Chondrocyte (in vitro differentiated cells): Measurements from ENCODE around the gene SUSD1. TPM values are rescaled to one million over a fixed set of nuclear protein-coding genes. Genes with fewer than 3 reads are reported as not detected.

ENCODE experiments used
- DNase-seq: peaks from one replicate; pipeline ENCODE4 v3.0.0; 2021; ENCODE audit warnings: mixed read lengths, low spot score
- H3K27ac Mint-ChIP-seq: one replicate; pipeline ENCODE4 v1.8.0; 2021; ENCODE audit warnings: mild to moderate bottlenecking, moderate library complexity, mixed read lengths; ENCODE audit not compliant: unreplicated experiment
- H3K27me3 Mint-ChIP-seq: 2 replicates; pipeline ENCODE4 v1.8.0; 2021; ENCODE audit warnings: low read depth, mixed read lengths
- H3K36me3 Mint-ChIP-seq: 2 replicates; pipeline ENCODE4 v1.8.0; 2021; ENCODE audit warnings: low read depth, mixed read lengths
- H3K4me1 Mint-ChIP-seq: 2 replicates; pipeline ENCODE4 v1.8.0; 2021; ENCODE audit warnings: low read depth, mild to moderate bottlenecking, mixed read lengths
- H3K4me3 Mint-ChIP-seq: one replicate; pipeline ENCODE4 v1.8.0; 2021; ENCODE audit warnings: mild to moderate bottlenecking, moderate library complexity, mixed read lengths; ENCODE audit not compliant: unreplicated experiment
- H3K9me3 Mint-ChIP-seq: 2 replicates; pipeline ENCODE4 v1.8.0; 2021; ENCODE audit warnings: low read depth, mixed read lengths
- total RNA-seq: library from RNA; stranded (reverse); gene quantifications from 3 replicates; pipeline ENCODE4 v1.2.1, GENCODE V29; 2021
- TF ChIP-seq, protein P1 (sequence below): fragments of 200-600 bp; sonication (generic); IDR thresholded peaks from 2 replicates; pipeline ENCODE4 v1.5.0; 2021; ENCODE audit warnings: antibody characterized with exemption, mild to moderate bottlenecking, moderate library complexity

Gene SUSD1
- total RNA-seq, 1 donor from 2014 or later, result 29.6 TPM

DNA sequence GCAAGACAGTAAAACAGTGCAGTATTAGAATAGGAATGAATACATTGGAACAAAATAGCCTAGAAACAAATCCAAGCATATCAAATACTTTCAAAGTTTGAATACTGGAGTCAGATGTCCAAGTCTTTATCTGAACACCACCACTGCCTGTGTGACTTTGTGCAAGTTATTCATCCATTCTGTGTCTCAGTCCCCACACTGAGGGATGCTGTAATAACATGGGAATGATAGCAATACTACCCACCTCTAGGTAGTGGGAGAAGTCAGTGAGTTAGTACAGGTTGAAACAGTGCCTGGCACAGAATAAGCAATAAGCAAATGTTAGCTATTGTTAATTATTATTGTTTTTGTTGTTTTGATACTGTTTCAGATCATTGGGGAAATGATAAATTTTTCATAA is 130.9 kb downstream of the SUSD1 start:
- DNase-seq, result no peak
- peak overlapping the region; percentile 70 for H3K27ac Mint-ChIP-seq
- no peak overlapping the region for H3K4me3 Mint-ChIP-seq
- H3K36me3 Mint-ChIP-seq, result peaks cover 6% of the 10 kb centered on the region
- H3K4me1 Mint-ChIP-seq, result peaks cover 84% of the 10 kb centered on the region
- TF ChIP-seq, protein P1, sequence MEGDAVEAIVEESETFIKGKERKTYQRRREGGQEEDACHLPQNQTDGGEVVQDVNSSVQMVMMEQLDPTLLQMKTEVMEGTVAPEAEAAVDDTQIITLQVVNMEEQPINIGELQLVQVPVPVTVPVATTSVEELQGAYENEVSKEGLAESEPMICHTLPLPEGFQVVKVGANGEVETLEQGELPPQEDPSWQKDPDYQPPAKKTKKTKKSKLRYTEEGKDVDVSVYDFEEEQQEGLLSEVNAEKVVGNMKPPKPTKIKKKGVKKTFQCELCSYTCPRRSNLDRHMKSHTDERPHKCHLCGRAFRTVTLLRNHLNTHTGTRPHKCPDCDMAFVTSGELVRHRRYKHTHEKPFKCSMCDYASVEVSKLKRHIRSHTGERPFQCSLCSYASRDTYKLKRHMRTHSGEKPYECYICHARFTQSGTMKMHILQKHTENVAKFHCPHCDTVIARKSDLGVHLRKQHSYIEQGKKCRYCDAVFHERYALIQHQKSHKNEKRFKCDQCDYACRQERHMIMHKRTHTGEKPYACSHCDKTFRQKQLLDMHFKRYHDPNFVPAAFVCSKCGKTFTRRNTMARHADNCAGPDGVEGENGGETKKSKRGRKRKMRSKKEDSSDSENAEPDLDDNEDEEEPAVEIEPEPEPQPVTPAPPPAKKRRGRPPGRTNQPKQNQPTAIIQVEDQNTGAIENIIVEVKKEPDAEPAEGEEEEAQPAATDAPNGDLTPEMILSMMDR, result no peak
- H3K9me3 Mint-ChIP-seq, result peaks cover 6% of the 10 kb centered on the region
- no peaks in the 10 kb centered on the region for H3K27me3 Mint-ChIP-seq

DNA sequence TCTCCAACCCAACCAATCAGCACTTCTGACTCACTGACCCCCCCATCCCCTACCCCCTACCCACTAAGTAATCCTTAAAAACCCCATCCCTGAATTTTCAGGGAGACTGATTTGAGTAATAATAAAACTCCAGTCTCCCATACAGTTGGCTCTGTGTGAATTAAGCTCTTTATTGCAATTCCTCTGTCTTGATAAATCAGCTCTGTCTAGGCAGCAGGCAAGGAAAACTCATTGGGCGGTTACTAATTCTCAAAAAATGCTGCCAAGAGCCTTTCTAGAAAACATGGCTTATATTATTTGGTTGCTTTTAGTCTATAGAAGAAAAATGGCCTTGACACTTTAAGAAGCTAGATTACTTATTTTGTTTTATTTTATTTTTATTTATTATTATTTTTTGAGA is 131.7 kb downstream of the SUSD1 start:
- peaks cover 6% of the 10 kb centered on the region for H3K9me3 Mint-ChIP-seq
- H3K36me3 Mint-ChIP-seq, result peaks cover 6% of the 10 kb centered on the region
- no peaks in the 10 kb centered on the region for H3K27me3 Mint-ChIP-seq
- H3K27ac Mint-ChIP-seq, result peak overlapping the region; percentile 93
- peaks cover 79% of the 10 kb centered on the region for H3K4me1 Mint-ChIP-seq
- no peak for DNase-seq
- no peak overlapping the region for H3K4me3 Mint-ChIP-seq
- TF ChIP-seq, protein P1, result no peak

DNA sequence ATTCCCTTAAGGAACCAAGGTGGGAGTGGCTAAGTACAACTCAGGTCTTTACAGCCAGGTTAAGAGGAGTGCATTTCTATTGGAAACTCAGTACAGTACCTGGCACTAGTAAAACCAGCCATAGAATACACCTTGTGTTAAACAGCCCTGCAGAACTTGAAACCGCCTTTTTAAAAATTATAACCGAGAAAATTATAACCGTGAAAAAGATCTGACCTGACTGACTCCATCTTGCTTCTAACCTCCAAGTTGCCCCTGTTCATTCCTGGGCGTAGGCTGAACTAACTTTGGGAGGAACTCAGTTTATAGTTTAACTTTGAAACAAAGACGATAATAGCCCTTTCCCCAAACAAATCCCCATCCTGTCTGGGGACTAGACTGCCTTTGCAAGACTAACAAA is 132.3 kb downstream of the SUSD1 start:
- Mint-ChIP-seq H3K27me3 (no peaks in the 10 kb centered on the region), H3K4me3 (no peak overlapping the region), H3K27ac (peak overlapping the region; percentile 93), H3K9me3 (peaks cover 4% of the 10 kb centered on the region), H3K4me1 (peaks cover 80% of the 10 kb centered on the region), H3K36me3 (peaks cover 6% of the 10 kb centered on the region)
- TF ChIP-seq, protein P1, result no peak
- DNase-seq, result no peak

DNA sequence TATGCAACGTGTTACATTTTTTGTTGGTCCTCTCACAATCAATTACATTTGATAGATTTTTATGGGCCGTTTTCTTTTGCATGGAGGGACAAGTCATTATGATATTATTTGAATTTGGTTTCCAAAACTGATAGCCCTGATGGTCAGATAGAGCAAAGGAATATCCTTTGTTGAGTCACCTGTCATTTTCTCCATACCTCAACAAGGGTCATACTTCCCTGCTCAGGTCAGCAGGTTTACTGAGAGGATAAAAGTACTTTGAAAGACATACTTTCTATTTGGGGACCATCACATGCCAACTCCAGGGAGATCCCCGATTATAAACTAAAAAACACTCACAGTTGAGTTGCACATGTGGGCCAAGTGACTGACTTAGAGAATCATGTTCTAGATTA is 132.9 kb downstream of the SUSD1 start:
- Mint-ChIP-seq H3K27me3 (no peaks in the 10 kb centered on the region), H3K4me3 (no peak overlapping the region)

DNA sequence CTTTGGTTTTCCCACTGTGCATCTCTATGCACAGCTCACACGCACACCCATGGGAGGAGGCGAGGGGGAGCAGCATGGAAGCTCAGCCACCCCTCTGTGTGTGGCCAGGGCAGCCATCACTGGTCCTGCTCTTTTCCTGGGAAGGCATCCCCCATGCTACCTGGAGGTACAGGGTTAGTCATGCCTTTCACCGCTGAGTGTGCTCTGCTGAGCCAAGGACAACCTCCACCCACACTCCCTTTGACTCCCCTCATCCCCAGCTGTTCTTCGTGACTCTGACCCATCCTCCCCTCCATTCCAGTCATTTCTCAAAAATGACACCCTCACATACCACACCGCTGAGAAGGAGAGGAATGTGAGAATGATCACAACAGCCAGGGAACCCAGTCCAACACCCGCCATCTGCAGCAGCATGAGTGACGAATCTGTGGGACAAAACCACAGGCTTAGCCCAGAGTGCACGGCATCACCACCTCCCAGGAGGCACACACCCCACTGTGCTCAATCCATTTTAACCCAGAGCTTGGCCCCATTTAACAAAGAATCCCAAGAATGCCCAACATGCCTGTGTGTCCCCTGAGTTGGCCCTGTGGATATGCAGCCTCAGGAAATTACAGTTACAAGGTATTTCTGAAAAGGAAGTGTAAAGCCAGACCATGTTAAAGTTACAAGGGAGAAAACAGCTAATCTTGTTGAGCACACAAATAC is 133.4 kb downstream of the SUSD1 start:
- peak; percentile 94 for DNase-seq
- H3K27ac Mint-ChIP-seq, result peak overlapping the region; percentile 93
- no peaks in the 10 kb centered on the region for H3K27me3 Mint-ChIP-seq
- TF ChIP-seq, protein P1, result no peak
- H3K9me3 Mint-ChIP-seq, result no peaks in the 10 kb centered on the region
- no peak overlapping the region for H3K4me3 Mint-ChIP-seq
- peaks cover 2% of the 10 kb centered on the region for H3K36me3 Mint-ChIP-seq
- peaks cover 82% of the 10 kb centered on the region for H3K4me1 Mint-ChIP-seq

More for the DNA sequence above, 132.9 kb downstream of the SUSD1 start:
- TF ChIP-seq, protein P1, result no peak
- Mint-ChIP-seq H3K4me1 (peaks cover 80% of the 10 kb centered on the region), H3K36me3 (peaks cover 4% of the 10 kb centered on the region), H3K9me3 (no peaks in the 10 kb centered on the region), H3K27ac (peak overlapping the region; percentile 93)
- no peak for DNase-seq
